GM12891 (cell line): ENCODE results near the gene ZNF576.

Experiments used
- POLR2A ChIP-seq: IDR thresholded peaks from 2 replicates; pipeline ENCODE4 v1.6.1; 2011; ENCODE audit warnings: low read depth, low read length, control low read depth
- POLR2AphosphoS5 ChIP-seq: IDR thresholded peaks from 2 replicates; pipeline ENCODE4 v1.6.1; 2011; ENCODE audit warnings: low read depth, low read length, control low read depth
- POU2F2 ChIP-seq: IDR thresholded peaks from 2 replicates; pipeline ENCODE4 v1.6.1; 2011; ENCODE audit warnings: low read depth, mild to moderate bottlenecking, control low read depth, low read length, moderate library complexity
- TAF1 ChIP-seq: IDR thresholded peaks from 2 replicates; pipeline ENCODE4 v1.6.1; 2011; ENCODE audit warnings: low read depth, low read length, control low read depth

DNA sequence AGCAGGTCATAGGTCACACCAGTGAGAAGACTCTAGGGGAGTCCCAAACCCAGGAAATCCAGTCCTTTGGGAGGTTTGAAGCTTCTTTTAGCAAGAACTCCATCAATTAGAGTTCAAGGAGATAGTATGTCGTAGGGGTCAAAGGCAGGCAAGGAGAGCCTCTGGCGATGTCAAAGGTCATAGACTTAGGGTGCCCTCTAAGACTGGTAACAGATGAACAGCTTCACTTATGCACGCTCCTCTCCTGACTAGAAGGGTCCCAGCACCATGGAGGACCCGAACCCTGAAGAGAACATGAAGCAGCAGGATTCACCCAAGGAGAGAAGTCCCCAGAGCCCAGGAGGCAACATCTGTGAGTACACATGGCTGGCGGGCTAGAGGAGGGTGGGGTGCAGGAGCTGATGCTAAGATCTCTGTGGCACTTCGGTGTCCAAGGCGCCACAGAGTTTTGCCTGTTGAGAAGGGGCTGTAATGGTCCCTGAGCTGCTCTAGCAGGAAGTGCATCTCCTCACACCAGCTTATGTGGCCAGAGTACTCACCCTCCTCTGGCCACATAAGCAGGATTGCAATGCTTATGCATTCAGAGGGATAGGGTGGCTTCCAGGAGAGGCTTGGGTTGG lies 557 bp downstream of the ZNF576 start:
- TF ChIP-seq POLR2AphosphoS5 (no peak), POLR2A (no peak), POU2F2 (no peak), TAF1 (no peak)
